KBM-7 (cell line): ENCODE results near the gene UBN2.

Experiments used
- DNase-seq: peaks from one replicate; pipeline ENCODE4 v3.0.0-alpha.2; 2015
- in situ Hi-C: fragments of 300-500 bp; cut with MboI; formaldehyde crosslinking; loops from 2 replicates; pipeline ENCODE4 v1.14.3; 2020; ENCODE audit warnings: low sequenced_read_pairs, low pct_unique_long_range_greater_than_20kb, mixed read lengths

Gene UBN2

DNA sequence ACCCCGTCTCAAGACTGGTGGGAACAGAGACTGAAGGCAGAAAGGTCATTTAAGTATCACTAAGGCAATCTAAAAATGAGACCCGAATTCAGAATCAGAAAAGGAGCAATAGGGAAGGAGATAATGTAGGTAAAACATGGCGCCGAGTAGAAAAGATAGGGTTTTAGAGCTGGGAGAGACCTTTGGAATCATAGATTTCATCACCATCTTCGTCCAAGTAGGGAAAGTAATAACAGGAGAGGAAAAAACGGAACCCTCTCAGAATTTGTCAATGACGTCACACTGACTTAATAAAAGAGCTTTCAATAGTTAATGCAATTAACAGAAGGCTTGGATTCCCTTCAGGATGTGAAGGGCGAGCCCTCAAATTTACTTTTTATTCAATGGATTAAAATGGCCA is 1.0 kb upstream of the UBN2 start:
- in situ Hi-C loops, result no loop called here
- no peak for DNase-seq

DNA sequence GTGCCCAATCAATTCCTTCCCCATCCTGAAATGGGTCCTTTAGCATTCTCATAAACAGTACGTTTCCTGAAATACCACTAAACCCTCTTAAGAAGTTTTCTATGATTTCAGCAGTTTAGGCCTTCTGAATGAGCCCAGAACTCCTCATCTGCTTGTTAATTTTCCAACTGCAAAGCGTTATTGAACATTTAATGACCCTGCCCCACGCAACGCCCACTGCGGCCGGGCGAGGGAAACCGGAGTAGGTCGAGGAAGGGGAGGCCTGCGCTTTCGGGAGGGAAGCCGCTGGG is 608 bp upstream of the UBN2 start:
- no peak for DNase-seq
- in situ Hi-C loops, result no loop called here

DNA sequence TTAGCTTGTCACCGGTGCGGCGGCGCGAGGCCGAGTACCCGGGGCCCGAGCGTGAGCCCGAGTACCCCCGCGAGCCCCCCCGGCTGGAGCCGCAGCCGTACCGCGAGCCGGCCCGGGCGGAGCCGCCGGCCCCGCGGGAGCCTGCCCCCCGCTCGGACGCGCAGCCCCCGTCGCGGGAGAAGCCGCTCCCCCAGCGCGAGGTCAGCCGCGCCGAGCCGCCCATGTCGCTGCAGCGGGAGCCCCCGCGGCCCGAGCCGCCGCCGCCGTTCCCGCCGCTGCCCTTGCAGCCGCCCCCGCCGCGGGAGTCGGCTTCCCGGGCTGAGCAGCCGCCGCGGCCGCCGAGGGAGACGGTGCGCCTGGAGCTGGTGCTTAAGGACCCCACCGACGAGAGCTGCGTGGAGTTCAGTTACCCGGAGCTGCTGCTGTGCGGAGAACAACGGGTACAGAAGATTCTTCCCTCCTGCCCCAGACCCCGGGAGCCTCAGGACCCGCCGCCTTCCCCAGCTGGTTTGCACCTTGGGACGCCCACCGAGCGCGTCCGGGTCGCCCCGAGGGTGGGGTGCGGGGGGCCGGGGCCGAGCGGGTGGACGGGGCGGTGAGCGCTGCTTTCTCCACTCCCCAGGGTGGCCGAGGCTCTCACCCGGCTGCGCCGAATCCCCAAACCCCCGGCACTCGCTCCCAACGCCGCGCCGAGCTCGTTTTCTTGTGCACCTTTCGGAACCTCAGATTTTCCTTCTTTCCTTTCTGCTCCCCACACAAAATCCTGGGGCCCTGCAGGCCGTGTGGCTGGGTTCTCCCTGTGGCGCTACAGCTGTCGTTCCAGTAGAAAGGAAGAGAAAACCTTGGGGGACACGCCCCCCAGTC is 708 bp downstream of the UBN2 start:
- in situ Hi-C loops, result no loop called here
- DNase-seq, result peak; percentile 47

DNA sequence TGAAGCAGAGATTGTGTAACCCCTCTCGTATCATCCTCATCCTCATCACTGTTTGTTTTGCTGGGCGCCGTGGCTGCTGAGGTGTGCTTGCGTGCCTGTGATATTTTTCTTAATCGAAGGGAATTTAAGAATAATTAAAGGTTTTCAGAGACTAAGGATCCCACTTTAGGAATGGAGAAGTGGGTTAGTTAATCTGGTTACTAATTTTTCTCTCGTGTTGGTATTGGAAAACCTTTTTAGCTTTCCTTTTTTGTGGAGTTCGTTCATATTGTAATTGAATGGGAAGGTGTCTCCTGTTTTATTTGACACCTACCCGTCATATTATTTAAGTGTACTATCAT is 1.3 kb downstream of the UBN2 start:
- in situ Hi-C loops, result no loop called here
- no peak for DNase-seq

DNA sequence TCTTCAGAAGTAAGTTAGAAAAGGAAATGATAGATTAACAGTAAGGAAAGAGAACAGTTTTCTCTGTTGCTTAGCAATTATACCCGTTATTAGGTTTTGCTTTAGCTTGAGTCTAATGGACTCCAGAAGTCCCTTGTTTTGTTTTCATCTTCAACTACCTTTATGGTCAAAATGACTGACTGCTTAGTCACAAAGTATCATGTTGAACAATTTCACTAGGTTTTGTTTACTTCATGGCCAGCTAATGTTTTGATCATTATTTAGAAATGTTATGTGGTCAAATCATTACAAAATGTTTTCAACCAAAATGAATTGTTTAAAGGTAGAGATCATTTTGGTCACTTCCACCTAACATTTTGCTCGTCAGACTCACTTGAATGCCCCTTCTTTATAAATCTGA is 1.9 kb downstream of the UBN2 start:
- in situ Hi-C loops, result no loop called here
- DNase-seq, result no peak

DNA sequence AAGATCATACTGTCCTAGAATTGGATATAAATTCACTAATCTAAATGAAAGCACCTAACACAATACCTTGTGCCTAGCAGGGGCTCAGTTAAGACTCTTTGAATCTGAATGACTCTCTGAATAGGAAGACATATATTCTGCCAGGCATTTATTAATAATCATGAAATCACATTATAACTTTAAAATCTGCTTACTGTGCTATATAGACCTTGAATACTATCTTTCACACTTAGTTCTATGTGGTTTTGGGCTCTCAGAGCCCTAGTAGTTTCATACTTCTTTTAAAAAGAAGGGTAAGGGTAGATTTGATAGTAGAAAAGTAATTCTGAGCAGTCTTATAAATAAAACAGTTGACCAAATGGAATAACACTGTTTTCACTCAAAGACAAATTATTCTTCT is 10.2 kb downstream of the UBN2 start:
- no peak for DNase-seq
- in situ Hi-C loops, result no loop called here

DNA sequence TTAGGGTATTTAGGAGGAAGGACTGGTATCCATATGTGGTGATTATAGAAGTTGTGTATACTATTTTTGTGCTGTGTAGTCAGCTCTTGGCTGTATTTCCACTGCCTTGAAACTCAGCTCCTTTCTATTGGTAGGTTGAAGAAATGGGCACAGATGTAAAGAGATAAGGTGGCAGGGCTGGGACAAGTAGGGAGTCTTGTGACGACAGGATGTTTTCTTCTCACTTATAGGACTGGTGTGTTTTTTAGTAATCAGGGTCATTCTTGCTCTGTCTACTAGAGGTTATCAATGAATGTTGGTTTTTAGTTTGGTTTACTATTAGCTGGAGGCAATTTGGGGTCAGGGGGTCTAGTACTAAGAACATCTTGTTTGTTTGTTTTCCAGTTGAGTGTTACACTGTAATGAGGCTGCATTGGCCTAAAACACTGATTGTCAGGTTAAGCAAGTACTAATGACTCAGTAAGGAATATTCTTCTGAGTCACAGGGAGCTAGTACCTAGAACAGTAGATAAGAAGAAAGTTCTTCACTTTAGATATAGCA is 11.8 kb downstream of the UBN2 start:
- no peak for DNase-seq
- in situ Hi-C loops, result no loop called here

DNA sequence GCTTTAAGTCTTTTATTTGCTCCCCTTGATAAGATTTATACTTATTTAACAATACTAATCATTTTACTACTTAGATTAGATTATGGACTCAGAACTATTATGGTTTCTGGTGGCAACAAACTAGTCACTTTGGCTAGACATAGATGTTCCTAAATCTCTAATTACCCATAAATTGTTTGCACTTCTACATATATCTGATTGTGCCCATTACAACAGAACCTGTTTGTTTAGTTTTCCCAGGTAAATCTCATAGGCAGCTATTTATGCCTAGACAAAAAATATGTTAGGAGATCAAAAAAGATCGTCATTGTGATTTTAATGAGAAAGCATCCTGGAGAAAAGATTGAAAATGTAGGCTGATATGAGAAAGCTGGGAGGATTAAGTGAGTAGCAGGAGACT is 14.4 kb downstream of the UBN2 start:
- no peak for DNase-seq
- in situ Hi-C loops, result no loop called here

DNA sequence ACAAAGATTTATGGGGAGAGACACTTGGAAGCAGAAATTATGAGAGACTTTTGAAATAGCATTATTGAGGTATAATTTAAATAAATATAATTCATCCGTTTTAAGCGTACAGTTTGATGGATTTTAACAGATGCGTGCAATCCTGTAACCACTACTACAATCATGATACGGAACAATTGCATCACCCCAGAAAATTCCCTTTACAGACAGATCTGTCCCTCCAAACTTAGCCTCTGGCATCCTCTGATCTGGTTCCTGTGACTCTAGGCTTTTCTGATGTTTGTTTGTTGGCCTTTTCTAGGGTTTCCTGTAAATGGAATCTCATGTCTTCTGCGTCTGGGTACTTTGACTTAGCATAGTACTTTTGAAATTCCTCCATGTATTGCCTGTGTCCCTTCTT is 15.5 kb downstream of the UBN2 start:
- DNase-seq, result no peak
- in situ Hi-C loops, result no loop called here

DNA sequence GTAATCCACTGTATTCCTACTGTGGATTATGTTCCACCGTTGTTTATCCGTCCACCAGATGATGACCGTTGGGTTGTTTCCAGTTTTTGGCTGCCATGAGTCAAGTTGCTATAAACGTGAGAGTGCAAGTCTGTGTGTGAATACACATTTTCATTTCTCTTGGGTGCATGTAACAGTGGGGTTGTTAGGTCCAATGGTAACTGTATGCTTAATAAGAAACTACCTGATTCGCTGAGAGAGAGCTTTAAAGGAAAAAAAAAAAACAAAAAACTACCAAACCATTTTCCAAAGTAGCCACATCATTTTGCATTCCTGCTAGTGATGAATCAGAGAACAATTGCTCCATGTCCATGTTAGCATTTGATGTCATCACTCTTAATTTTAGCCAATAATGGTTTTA is 15.9 kb downstream of the UBN2 start:
- no peak for DNase-seq
- in situ Hi-C loops, result no loop called here

DNA sequence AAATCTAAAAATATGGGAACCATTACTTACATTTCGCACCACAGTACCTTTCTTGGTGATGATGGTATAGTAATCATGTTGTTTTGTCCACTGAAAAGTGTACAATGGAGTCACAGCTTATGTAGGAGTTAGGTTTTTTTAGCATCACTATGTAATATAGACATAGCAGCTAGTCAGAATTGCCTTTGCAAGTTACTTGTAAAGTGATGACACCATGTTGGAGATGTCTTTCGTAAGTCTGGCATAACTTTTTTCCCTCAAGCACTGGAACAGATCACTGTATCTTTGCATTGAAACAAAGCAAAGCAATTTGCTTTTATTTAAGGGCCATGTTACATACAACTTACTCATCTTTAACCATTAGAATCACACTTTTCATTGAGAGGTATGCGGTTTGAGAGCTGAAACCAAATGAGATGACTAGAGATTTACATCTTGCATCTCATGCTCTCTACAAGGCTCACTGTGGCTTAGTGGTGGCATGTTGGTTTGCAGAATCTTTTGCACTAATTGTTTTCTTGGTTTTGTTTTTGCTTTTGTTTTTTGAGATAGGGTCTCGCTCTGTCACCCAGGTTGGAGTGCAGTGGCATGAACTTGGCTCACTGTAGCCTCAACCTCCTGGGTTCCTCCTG is 18.3 kb downstream of the UBN2 start:
- DNase-seq, result no peak
- in situ Hi-C loops, result no loop called here

DNA sequence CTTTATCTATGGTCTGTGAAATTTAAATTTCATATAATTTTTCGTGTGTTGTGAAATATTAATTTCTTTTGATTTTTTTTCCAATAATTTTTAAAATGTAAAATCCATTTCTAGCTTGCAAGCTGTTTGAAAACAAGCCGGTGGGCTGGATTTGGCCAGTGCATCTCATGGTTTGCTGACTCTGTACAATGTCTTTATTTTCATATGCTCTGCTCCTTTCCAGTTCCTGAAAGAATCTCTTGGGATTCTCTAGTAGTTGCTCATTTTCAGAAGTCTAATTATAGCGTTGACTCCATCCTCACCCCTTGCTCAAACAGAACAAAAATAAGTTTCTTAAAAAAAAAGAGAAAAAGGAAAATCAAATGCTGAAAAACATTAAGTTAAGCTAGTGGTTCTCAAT is 21.4 kb downstream of the UBN2 start:
- in situ Hi-C loops, result no loop called here
- no peak for DNase-seq

DNA sequence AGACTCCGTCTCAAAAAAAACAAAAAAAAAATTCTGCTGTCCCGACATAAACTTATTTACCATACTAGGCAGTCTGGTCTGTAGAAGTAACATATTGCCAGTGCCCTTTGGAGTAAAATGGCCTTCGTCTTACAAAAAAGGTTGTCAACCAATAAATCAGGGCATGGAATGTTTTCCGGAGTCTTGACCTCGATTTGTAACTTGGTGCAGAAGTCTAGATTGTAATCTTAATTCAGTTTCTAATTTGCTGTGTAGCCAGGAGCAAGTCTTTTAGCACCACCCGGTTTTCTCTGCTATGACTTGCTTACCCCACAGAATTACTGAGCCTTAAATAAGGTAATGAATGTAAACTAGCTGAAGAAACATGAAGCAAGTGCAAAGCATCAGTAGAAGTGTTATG is 23.2 kb downstream of the UBN2 start:
- in situ Hi-C loops, result no loop called here
- no peak for DNase-seq

DNA sequence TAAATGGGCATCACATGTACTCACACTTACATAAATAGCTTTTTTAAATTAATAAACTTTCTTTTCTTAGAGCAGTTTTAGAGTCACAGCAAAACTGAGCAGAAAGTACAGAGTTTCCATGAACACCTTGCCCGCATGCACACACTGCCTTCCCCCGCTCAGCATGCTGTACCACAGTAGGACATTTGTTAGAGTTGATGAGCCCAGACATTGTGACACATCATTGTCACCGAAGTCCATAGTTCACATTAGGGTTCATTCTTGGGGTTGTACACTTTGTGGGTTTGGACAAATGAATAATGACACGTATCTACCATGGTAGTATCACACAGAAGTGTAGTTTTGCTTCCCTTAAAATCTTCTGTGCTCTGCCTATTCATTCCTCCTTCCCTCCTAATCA is 23.7 kb downstream of the UBN2 start:
- in situ Hi-C loops, result no loop called here
- no peak for DNase-seq

DNA sequence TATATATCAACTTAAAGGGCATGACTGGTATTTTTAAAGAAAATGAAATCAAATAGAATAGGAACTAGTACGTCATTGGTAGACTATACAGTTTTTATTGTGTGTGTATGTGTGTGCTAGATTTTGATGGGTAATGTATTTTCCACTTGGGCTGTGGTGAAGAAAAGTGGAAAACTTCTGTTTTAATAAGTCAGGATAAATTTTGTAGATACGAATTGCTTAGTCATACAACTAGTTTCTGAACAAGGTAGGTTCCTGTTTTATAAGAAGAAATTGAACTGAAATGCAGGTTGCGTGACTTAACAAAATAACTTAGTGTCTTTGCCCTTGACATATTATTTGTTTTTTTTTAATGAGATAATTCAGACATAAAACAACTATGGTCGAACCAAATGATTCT is 24.3 kb downstream of the UBN2 start:
- no peak for DNase-seq
- in situ Hi-C loops, result no loop called here

DNA sequence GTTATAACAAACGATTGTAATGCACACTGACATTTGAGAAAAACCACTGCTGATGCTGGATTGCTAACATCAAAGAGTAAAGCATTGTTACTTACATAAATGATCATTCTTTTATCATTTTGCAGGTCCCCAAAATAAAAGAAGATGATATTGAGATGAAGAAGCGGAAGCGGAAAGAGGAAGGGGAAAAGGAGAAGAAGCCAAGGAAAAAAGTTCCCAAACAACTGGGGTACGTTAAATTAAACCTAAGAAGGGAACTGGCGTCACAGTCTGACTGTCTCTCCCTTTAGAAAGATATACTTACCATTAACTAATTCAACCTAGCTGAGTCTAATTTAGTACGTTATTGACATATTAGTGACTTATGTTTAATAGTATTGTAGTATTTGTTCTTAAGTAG is 28.1 kb downstream of the UBN2 start:
- no peak for DNase-seq
- in situ Hi-C loops, result no loop called here

DNA sequence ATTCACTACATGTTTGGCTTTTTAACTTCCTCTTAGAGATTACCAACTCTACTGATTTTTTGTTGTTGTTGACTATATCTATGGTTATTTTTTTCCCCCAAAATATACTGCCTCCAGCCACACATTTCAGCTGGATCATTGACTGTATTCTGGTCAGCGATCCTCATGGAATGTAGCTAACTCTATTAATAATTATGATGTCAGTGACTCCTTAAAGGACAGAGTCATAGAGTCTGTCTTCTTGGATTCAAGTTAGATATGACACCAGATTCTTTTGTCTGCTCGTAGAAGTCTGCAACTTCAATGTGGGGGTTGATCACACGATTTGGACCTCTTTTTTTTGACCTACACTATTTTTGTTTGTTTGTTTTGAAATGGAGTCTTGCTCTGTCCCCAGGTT is 33.2 kb downstream of the UBN2 start:
- in situ Hi-C loops, result no loop called here
- DNase-seq, result no peak

DNA sequence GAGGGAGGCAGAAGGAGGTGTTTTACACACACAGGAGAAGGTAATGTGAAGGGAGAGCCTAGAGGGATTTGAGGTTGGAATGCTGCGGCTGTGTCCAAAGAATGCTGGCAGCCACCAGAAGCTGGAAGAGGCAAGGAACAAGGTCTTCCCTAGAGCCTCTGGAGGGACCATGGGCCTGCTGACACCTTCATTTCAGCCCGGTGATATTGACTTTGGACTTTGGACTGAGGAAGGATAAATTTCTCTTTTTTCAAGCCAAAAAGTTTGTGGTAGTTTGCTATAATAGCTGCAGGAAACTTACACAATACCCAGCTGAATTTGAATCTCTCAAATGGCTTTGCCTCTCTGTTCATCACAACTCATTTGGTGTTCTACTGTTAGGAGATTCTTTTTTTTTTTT is 34.6 kb downstream of the UBN2 start:
- in situ Hi-C loops, result no loop called here
- DNase-seq, result no peak

DNA sequence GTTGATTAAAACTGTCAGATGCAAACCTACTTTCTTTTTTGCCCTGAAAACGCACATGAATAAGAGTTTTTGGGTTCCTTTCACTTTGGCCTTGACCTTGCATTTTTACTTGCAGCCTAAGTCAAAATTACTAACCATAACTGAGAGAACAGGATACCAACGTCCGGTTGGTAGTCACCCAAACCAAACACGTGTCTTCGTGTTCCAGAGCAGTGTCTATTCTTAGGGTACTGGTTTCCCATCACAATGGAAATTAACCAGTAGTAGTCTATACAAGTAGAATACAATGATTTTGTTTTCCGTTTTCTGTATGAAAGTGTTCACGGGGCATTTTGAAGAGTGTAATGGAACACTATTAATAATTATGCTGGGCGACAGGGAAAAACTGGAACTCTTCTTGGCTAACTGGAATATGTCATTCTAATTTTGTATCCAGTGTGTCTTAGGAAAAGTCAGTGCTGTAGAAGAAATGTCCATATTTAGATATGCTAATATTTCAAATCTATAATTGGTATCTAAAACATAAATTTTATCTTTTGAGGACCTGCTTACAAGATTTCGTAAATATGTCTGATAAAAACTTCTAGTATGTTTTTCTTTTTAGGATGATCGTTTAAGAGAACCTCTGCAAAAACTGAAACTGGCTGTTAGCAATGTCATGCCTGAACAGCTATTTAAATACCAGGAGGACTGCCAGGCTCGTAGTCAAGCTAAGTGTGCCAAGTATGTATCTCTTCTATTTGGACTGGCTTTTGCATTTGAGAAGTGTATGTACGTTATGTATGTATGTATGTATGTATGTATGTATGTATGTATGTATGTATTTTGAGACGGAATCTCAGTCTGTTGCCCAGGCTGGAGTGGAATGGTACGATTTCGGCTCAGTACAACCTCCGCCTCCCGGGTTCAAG is 40.9 kb downstream of the UBN2 start:
- no peak for DNase-seq
- in situ Hi-C loops, result no loop called here

DNA sequence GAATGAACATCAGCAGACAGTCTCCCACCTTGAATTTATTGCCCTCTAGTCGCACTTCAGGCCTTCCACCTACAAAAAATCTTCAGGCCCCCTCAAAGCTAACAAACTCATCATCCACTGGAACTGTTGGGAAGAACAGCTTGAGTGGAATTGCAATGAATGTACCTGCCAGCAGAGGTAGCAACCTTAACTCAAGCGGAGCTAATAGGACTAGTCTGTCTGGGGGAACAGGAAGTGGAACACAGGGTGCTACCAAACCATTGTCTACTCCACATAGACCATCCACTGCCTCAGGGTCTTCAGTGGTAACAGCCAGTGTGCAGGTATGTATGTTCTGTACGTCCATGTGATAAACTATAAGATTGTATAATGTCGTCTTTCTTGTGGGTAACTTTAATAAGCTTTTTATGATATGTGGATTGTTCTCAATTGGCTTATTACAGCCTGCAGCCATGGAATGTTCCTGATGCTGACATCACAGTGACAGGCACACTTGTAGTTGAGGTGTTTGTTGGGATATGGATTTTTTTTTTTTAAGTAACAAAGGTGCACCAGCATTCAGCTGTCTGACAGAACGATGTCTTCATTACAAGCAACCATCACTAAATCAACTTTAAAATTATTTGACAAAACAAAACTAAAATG is 53.3 kb downstream of the UBN2 start:
- in situ Hi-C loops, result no loop called here
- no peak for DNase-seq
